Measurements from ENCODE around the gene ANAPC2.

- TF ChIP-seq MYC (IDR thresholded peaks at IDR 0.05; ENCODE audit: borderline replicate concordance, low read length) (no peak), FOSB (CRISPR knock-in tag; IDR thresholded peaks at IDR 0.05) (no peak), SREBF2 (IDR thresholded peaks at IDR 0.05) (no peak), POLR2A (IDR thresholded peaks at IDR 0.05; ENCODE audit: low read length) (no peak), NR3C1 (IDR thresholded peaks at IDR 0.05) (no peak), CHD2 (IDR thresholded peaks at IDR 0.05; ENCODE audit: low read length, partially characterized antibody) (no peak), USF2 (IDR thresholded peaks at IDR 0.05) (no peak), POLR2AphosphoS2 (conservative IDR thresholded peaks at IDR 0.05; ENCODE audit: low read length) (no peak), EP300 (IDR thresholded peaks at IDR 0.05) (no peak)
- TF ChIP-seq, protein P1, sequence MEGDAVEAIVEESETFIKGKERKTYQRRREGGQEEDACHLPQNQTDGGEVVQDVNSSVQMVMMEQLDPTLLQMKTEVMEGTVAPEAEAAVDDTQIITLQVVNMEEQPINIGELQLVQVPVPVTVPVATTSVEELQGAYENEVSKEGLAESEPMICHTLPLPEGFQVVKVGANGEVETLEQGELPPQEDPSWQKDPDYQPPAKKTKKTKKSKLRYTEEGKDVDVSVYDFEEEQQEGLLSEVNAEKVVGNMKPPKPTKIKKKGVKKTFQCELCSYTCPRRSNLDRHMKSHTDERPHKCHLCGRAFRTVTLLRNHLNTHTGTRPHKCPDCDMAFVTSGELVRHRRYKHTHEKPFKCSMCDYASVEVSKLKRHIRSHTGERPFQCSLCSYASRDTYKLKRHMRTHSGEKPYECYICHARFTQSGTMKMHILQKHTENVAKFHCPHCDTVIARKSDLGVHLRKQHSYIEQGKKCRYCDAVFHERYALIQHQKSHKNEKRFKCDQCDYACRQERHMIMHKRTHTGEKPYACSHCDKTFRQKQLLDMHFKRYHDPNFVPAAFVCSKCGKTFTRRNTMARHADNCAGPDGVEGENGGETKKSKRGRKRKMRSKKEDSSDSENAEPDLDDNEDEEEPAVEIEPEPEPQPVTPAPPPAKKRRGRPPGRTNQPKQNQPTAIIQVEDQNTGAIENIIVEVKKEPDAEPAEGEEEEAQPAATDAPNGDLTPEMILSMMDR (IDR thresholded peaks at IDR 0.05), result no peak
Measured at GRCh38 chr9:137191691-137192447, 3.5 kb upstream of the ANAPC2 start.
